DMS153 treated with DMSO at 0.1 percent for 48 hours (cell line): ENCODE data around the gene CCDC17.

Experiments
- DNase-seq: peaks from one replicate; lab custom pipeline; 2025; ENCODE audit not compliant: unreplicated experiment; lab: John Stamatoyannopoulos, UW

The CCDC17 gene

GRCh38 chr1:45583666-45584350 lies 40.0 kb downstream of the CCDC17 start, which contains the start of gene NASP:
TSS of gene NASP (plus strand) at chr1:45584041. CDS start at chr1:45584147, 106 bp downstream.
- peak; percentile 90 for DNase-seq

- peak; percentile 99 for DNase-seq
Observed at GRCh38 chr1:45583264-45583665, 40.6 kb downstream of the CCDC17 start.

- no peak for DNase-seq
Observed at GRCh38 chr1:45574105-45574626, 49.7 kb downstream of the CCDC17 start.

GRCh38 chr1:45573231-45573804 lies 50.5 kb downstream of the CCDC17 start:
- DNase-seq = no peak

GRCh38 chr1:45570631-45571030 lies 53.2 kb downstream of the CCDC17 start:
- no peak for DNase-seq
